Measurements from ENCODE around the gene THOC5. TPM values are rescaled to one million over a fixed set of nuclear protein-coding genes. Genes with fewer than 3 reads are reported as not detected.

The THOC5 gene
- total and polyA plus RNA-seq, 3 donors from 2014 or later: 46.0 to 59.1 (median 58.7) TPM

- intact Hi-C loops (cut with DNase I; ENCODE audit: low total_unique reads): no loop called here
- 15 to 16% methylated on average over 8 of the region's 8 CpGs for WGBS, 2 donors
- H3K27me3 ChIP-seq: no peaks in the 10 kb centered on the region
These were observed 26.7 kb upstream of the THOC5 start for GRCh38 chr22:29580200-29580810.

GRCh38 chr22:29578462-29579200 is 25.1 kb upstream of the THOC5 start:
- WGBS, 2 donors: 80 to 81% methylated on average over 10 of the region's 10 CpGs
- no peak for DNase-seq
- no peak for TF ChIP-seq CTCF (IDR thresholded peaks at IDR 0.05)
- TF ChIP-seq POLR2A (IDR thresholded peaks at IDR 0.05): no peak
- Histone ChIP-seq H3K9me3 (no peaks in the 10 kb centered on the region), H3K27me3 (no peaks in the 10 kb centered on the region), H3K36me3 (ENCODE audit: low read depth, missing control alignments) (no peaks in the 10 kb centered on the region), H3K27ac (no peak overlapping the region), H3K4me3 (no peak overlapping the region), H3K4me1 (no peaks in the 10 kb centered on the region)
- intact Hi-C loops (cut with DNase I; ENCODE audit: low total_unique reads): no loop called here

More at GRCh38 chr22:29580200-29580810, 26.7 kb upstream of the THOC5 start:
- Histone ChIP-seq H3K9me3 (no peaks in the 10 kb centered on the region), H3K4me3 (peak overlapping the region; percentile 65 to 68), H3K4me1 (no peaks in the 10 kb centered on the region), H3K27ac (peak overlapping the region; percentile 3 to 38), H3K36me3 (ENCODE audit: low read depth, missing control alignments) (no peaks in the 10 kb centered on the region)
- no peak for DNase-seq
- no peak for TF ChIP-seq POLR2A (IDR thresholded peaks at IDR 0.05)
- TF ChIP-seq CTCF (IDR thresholded peaks at IDR 0.05): no peak

- intact Hi-C loops (cut with DNase I; ENCODE audit: low total_unique reads): no loop called here
- 81 to 87% methylated on average over 7 of the region's 7 CpGs for WGBS, 2 donors
- no peak for DNase-seq
These were observed 21.3 kb upstream of the THOC5 start for GRCh38 chr22:29574762-29575450.

GRCh38 chr22:29570912-29571549 is 17.5 kb upstream of the THOC5 start:
- TF ChIP-seq POLR2A (IDR thresholded peaks at IDR 0.05) (no peak), CTCF (IDR thresholded peaks at IDR 0.05) (no peak)
- 67 to 77% methylated on average over 2 of the region's 2 CpGs for WGBS, 2 donors

More at GRCh38 chr22:29574762-29575450, 21.3 kb upstream of the THOC5 start:
- H3K4me3 ChIP-seq: no peak overlapping the region
- H3K36me3 ChIP-seq (ENCODE audit: low read depth, missing control alignments): no peaks in the 10 kb centered on the region
- no peaks in the 10 kb centered on the region for H3K4me1 ChIP-seq
- TF ChIP-seq CTCF (IDR thresholded peaks at IDR 0.05): no peak
- no peak for TF ChIP-seq POLR2A (IDR thresholded peaks at IDR 0.05)
- H3K27ac ChIP-seq: no peak overlapping the region
- H3K27me3 ChIP-seq: no peaks in the 10 kb centered on the region
- H3K9me3 ChIP-seq: no peaks in the 10 kb centered on the region

More at GRCh38 chr22:29570912-29571549, 17.5 kb upstream of the THOC5 start:
- no peaks in the 10 kb centered on the region for H3K36me3 ChIP-seq (ENCODE audit: low read depth, missing control alignments)
- H3K4me1 ChIP-seq: no peaks in the 10 kb centered on the region
- H3K9me3 ChIP-seq: no peaks in the 10 kb centered on the region
- intact Hi-C loops (cut with DNase I; ENCODE audit: low total_unique reads): no loop called here
- no peak for DNase-seq
- H3K4me3 ChIP-seq: no peak overlapping the region
- H3K27ac ChIP-seq: no peak overlapping the region
- no peaks in the 10 kb centered on the region for H3K27me3 ChIP-seq
